HG03039 (cell line): ENCODE data around the gene RALGAPA2.
"Not testable (repeated sequence)": the region's sequence is repeated elsewhere in the genome, so short reads cannot be mapped to it uniquely, and the experiment has no call there.

Experiments used
- ATAC-seq: cut with Tn5 transposase; IDR thresholded peaks from one replicate; pipeline ENCODE4 v1.9.1; 2021; ENCODE audit warnings: mild to moderate bottlenecking, moderate library complexity; ENCODE audit not compliant: unreplicated experiment

RALGAPA2 gene

DNA sequence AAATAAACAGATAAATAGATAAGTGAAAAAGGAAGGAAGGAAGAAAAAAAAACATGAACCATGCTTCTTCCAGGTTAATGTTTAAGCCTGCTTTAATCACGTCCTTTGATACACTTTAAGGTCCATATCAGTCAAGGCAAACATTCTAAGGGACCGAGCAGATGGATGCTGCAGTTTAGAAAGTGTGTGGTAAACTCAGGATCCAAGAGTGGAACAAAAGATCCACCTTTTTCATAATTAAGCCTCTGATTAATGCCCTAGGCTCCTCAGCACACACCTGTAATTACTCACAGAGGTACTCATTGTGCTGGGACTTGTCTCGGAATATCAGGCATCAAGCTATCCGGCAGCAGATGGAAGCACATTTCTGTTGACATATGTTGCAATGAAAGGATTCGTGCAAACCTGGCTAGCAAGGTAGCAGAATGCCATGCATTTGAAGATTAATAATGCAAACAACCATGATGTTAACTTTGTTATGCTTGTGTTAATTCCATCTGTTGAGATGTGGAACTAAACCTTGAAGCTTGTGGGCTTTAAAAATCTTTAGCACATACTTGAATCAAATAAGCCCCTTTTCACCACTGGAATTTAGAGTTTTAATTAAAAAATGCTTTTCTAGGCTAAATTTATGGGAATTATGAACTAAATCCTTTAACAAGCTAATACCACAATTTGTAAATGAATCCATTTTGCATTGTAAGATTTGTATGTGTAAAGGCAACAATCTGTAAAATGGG is 163.7 kb downstream of the RALGAPA2 start:
- no peak for ATAC-seq

DNA sequence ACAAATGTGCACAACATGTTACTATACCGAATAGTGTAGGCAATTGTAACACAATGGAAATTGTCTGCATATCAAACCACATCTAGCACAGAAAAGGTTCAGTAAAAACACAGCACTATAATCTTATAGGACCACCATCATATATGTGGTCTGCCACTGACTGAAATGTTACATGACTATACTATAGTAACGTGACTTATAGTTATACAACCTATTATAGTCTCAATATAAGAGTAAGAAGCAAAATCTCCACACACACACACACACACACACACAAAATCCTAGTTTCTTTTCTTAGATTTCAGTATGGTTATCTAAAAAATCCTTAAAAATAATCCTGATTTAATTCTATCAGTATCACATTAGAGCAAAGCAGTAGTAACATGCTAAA is 164.6 kb downstream of the RALGAPA2 start:
- no peak for ATAC-seq

DNA sequence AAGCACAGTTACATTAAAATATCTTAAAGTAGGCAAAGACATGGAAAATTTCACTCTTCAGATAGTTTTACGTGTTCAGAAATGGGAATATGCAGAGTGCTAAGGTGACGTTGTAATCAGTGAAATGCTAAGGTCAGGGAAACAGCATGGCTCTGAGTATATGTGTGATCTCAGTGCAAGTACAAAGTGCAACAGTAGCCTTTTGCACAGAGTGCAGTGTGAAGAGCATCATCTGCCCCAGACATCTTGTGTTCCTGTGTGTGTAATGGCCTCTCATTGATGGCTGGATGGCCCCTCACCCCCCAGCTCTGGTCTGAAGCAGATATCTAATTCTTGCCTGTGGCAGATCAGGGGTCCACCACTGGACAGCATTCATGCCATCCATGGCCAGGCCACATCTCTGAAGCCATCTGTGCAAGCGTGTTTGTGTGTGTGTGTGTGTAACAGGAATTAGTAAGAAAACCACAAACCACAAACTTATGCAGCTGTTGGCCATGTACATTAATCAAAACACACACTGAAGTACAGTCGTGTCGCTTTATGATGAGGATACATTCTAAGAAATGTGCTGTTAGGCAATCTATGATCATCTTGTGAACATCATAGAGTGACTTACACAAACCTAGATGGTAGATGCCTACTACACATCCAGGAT is 165.1 kb downstream of the RALGAPA2 start:
- ATAC-seq = no peak

DNA sequence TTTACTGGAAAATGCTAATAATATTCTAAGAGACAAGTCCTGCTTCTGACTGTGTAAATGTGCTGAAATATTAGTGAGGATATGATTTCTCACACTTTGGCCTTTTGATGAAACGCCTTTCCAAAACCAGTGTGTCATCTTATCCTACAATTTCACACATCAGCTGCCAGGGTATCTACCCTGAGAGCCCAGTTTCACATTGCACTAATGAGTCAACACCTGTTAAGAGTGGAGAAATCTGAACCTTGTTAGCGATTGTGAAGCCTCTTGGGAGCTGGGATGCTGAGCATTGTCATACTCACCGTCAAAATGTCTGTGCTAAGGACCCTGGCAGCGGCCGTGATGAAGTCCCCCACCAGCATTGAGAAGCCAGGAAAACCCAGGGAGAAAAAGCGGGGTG is 166.0 kb downstream of the RALGAPA2 start:
- no peak for ATAC-seq

DNA sequence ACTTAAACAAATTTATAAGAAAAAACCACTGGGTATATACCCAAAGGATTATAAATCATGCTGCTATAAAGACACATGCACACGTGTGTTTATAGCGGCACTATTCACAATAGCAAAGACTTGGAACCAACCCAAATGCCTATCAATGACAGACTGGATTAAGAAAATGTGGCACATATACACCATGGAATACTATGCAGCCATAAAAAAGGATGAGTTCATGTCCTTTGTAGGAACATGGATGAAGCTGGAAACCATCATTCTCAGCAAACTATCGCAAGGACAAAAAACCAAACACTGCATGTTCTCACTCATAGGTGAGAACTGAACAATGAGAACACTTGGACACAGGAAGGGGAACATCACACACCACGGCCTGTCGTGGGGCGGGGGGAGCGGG is 169.1 kb downstream of the RALGAPA2 start:
- not testable (repeated sequence) for ATAC-seq

DNA sequence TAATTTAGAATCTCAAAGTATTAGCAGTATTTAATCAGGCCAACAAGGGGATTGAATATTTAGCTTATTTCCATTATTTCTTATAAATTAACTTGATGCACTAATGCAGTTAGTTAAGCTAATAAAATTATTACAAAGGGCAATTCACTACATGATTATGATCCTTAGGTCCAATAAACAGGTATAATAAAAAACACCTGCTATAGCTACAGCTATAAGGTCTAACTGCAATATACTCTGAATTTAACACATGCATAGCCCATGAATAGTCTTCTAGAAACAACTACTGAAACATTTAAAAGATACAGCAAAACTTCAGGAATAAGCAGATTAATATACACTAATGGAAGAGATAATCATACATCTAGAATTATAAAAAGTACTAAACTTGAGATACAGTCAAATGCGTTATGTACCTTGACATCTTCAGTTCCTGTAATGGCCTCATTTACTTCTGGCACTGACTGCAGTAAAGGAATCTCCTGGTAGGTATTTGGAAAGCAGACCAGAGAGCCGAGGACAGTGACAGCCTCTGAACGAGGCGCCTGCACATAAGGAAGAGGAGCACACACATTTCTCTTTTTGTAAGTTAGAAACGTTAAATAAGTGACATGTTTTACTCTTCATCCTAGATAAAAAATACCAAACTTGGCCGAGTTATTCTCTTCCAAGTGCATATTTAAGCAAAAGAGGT is 176.1 kb downstream of the RALGAPA2 start:
- no peak for ATAC-seq

DNA sequence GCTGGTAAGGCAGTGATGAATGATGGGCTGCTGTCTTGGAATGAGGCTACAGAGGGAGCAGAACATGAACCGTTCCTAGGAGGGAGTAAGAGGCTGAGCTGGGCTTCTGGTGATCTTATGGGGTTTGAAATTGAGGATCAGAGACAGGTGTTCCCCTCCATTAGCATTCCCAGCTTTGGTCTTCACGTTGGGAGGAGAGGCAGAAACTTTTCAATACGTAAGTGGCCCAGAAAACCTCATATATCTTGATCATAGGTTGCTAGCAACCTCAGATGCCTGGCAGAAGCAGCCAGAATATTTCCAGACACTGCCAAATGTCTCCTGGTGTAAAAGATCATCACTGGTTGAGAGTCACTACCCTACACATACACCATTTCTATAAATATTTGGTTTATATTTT is 177.4 kb downstream of the RALGAPA2 start:
- no peak for ATAC-seq

DNA sequence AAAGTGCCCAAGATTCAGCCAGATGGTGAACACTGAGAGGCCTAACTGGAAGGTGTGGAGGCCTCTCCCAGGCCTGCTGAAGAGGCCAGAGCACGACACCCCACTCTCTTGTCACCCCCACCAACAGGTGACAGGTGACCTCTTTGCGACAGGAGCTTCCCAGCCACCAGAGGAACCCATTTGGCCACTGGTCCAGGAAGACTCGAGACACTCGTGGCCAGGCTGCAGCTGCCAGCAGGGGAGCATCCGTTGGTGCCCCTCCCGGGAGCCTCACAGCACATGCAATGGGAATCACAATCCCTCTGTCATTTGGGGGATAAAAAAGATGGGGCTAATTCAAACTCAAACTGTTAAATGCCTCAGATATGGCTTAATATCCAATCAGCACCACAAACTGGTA is 181.2 kb downstream of the RALGAPA2 start:
- no peak for ATAC-seq

DNA sequence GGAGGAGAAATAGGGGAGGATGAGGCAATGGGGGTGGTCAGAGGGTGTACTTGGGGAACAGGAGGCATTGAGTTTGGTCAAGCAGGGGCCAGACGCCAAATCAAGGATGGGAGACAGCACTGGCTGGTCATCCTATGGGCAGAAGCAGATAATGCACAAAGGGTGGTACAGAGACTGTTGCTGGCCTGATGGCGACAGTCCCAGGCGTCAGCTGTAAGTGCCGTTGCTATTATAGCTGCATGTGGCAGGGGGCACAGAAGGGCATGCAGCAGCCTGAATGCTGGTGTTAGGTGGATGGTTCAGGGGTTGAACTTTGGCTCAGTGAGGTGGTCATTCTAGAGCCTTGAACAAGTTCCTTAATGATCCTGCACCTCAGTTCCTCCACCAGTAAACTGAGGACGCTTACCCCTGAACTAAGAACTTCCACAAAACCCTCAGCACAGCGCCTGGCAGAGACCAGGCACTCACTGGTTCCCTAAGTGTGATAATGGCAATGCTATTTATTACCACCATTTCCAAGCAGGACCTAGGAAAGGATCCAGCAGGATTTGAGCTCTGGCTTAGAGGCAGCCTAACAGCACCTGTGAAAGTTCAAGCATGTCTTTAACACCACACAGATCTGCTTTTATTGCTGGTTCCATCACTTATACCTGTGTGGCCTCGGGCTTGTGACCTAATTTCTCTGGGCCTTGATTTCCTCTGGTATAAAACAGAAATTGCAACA is 181.9 kb downstream of the RALGAPA2 start:
- ATAC-seq = no peak

DNA sequence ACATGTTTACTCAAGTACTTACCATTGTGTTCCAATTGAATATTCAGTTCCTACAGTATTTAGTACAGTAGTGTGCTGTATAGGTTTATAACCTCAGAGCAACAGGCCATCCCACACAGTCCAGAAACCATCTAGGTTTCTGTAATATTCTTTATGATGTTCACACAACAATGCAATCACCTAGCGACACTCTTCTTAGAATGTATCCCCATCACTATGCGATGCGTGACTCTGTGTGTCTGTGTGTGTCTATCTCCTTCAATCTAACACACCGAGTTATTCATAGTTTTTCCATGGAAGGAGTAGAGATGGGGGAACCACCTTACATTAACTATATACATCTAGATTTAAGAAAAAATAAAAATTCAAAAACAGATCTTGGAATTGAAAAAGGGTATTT is 182.8 kb downstream of the RALGAPA2 start:
- no peak for ATAC-seq

DNA sequence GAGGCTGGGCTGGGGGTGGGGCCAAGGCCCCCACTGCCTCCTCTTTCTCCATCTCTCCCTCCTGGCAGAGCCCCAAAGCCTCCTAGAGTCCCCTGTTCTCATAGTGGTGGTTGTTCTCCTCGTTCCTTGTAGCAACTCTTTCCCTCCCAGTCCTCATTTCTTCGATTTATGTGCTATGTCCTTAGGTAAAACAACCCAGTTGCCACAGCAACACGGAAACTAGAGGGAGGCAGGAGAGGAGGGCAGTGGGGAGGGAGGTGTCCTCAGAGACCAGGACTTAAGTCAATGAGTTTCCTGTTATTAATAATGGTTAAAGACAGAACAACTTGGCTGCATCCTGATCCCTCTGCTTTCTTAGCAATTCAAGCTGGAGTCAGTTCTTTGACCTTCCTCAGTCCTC is 183.6 kb downstream of the RALGAPA2 start:
- no peak for ATAC-seq

DNA sequence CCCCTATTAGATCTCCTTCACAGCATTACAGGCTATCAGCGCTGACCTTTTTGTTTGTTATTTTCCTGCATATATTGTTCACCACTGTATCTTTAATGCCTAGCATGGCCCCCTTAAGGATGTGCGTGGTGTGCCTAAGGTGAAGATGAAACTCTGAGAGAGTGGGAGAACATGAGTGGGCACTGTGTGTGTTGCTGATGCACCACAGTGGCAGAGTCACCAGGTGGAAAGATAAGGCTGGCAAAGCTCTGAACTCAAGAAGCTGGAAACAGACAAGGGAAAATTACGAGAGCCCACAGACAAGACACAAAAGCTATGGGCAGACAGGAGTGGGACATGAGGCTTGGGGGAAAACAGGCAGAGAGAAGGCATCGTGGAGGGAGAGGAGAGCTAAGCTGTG is 184.8 kb downstream of the RALGAPA2 start:
- ATAC-seq = no peak

DNA sequence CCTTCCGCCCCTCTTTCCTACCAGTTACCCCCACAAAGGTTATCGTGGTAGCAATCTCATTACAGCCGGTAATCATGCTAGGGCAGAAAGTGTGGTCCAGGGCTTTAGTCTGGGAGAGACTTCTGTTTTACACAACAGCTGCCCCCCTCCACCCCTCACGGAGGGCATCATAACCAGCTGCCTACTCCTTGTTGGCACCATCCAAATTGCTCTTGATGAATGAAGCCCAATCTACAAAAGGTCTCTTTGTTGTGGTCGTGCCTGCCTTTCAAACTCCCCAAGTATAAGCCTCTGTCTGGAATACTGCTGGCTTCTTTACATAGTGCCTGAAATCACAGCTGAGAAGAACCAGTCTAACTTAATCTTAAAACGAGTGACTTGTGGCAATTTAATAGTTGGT is 186.7 kb downstream of the RALGAPA2 start:
- no peak for ATAC-seq

DNA sequence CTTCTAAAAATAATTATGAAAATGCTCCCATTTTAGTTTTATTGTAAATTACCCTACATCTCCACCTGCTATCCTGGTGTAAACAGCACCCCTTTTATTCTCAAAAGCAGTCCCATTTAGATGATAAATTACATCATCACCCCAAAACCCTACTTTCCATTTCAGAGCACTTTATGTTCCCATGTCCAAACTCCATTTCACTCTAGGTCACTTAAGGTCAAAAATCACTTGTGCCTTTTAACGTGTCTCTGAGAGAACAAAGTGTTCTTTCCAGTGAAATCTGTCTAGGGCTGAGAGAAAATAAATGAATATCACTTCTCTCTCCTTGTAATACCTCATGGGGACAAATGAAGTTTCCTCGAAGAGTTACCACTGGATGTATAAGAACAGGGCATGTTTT is 187.2 kb downstream of the RALGAPA2 start:
- no peak for ATAC-seq

DNA sequence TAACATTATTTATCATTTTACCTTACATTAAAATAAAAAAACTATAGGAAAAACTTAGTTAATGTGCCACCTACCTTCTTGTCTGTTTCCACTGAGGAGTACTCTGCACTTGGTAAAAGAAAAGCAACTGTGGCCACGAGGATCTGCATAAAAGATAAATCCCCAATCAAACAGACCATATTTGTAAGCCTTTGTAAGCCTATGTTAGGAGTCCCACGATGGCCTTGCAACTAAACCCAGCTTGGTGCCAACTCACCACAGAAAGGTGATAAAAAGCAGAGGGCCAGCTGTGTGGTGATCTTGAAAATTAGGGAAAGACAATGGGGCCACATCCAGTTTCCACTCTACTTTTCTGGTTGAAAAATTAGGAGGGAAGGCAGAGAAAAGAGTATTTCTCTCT is 187.7 kb downstream of the RALGAPA2 start:
- ATAC-seq = no peak

DNA sequence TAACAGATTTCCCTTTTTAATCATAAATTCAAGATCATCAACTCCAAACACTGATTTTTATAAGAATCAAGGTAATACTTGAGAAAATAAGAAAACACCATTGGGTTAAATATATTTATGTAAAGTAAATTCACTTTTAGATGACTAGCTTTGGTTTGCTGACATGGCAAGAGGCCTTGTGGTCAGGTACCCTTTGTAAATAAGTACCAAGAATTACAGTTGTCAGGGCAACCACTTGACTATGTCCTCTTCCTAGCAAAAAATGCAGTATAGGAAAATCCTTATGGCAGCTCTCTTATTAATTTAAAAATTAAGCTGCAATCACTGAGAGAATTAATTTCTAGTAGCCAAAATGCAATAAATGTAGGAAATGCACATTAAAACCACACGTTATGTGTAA is 190.7 kb downstream of the RALGAPA2 start:
- ATAC-seq = no peak

DNA sequence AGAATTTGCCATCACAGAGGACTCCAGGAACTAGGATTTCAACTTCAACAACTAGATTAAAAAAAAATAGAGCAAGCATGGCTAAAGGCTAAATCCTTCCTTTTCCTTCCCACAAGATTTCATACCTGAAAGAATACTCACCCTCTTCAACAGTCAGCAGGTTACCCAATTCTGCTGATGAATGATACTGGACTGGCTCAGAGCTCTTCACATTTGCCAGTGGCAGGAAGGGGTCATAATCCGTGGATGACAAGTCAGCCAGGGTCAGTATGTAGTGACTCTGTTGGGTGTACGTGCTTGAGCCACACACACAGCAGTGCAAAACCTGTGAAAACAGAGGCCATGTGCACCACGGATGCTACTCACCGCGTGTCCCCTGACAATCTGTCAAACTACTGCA is 191.7 kb downstream of the RALGAPA2 start:
- no peak for ATAC-seq

DNA sequence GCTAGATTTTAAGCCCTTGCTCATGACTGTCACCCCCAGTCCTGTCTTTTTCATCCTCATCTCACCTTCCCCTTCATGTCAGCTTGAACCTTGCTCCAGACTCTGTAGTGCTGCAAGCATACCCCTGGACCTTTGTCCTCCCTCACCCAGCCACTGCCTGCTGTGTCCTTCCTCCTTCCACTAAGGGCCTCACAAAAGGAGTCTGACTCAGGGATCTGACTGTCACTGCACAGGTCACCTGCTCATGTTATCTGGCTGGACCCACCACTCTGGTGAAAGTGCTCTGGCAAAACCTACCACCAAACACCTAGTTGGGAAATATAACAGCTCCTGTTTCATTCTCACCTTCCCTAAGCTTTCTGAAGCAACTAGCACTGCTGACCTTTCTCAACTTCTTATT is 193.2 kb downstream of the RALGAPA2 start:
- ATAC-seq = no peak

DNA sequence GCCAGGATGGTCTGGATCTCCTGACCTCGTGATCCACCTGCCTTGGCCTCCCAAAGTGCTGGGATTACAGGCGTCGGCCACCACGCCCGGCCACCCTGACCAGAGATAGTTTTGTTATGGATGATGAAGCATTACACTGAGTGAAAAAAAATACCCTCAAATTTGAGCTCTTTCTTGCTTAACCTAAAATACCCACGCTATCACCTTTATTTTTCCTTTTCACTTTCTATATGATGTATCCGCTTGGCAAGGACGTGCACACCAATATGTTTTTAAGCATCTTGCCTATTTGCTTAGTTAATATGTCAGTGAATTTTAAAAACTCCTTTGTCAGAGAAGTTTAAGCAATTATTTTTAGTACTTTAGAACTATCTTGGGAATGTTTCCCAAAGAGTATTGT is 194.2 kb downstream of the RALGAPA2 start:
- ATAC-seq = no peak

DNA sequence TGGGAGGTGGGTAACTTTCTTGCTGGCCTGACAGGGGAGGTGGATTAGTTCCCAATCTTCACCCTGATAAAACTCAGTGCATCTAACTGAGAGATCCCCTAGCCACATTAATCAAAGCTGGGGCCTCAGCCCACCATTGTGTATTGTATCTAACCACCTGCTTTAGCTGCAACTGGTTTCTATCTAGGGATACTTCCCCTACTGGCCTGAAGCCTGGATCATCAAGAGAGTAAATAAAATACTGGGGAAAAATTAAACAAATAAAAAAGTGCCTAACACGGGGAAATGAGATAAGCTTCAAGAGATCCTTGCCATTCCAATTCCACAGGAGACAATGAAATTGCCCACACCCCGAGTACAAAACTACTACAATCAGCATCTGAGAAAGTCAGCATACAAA is 195.1 kb downstream of the RALGAPA2 start:
- no peak for ATAC-seq

DNA sequence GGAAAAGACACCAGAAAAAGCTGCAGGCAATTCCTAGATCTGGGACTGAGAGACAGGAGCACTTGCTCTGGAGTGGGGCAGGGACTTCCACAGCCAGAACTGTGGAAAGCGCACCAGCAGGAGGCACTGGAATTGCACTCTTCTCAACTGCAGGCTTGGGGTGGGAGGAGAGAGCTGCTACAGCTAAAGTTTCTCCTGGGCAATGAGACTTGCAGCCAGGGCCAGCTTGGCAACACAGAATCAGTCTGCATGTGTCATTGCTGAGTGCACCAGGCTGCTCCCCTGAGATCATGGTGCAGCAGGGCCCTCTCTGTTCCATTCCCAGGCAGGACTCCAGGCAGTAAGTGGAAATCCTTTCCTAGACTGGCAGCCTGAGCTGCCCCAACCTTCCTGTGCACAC is 198.7 kb downstream of the RALGAPA2 start:
- ATAC-seq = no peak

DNA sequence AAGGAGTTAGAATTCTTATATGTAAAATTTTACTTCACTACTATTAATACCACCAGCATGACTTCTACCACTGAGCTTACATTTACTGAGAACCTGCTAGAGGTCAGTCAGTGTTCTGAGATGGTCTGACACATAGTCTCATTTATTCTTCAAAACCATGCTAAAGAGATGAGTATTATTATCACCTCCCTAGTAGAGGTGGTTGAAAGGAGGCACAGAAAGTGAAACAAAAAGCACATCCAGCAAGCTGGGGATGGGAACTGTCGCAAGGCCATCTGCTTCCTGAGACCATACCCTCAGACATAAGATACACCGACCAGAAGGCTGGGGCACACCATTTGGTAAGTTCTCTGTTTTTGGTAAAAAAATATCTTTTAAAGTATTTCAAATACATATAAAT is 206.9 kb downstream of the RALGAPA2 start:
- no peak for ATAC-seq
